ENCODE data around the gene ATP2B2.

Gene ATP2B2

GRCh38 chr3:10365791-10366190 lies 139.6 kb downstream of the ATP2B2 start:
- DNase-seq (ENCODE audit: low read depth), result peak; percentile 48
- H3K4me3 ChIP-seq (ENCODE audit: control insufficient read depth, low read depth, low read length), result no peak overlapping the region
- TF ChIP-seq CTCF (conservative IDR thresholded peaks at IDR 0.05; ENCODE audit: control insufficient read depth, insufficient read depth, low read depth, low read length), result no peak

GRCh38 chr3:10365316-10365715 lies 140.1 kb downstream of the ATP2B2 start:
- no peak for DNase-seq (ENCODE audit: low read depth)
- H3K4me3 ChIP-seq (ENCODE audit: control insufficient read depth, low read depth, low read length), result no peak overlapping the region
- TF ChIP-seq CTCF (conservative IDR thresholded peaks at IDR 0.05; ENCODE audit: control insufficient read depth, insufficient read depth, low read depth, low read length), result no peak

GRCh38 chr3:10364806-10365205 lies 140.6 kb downstream of the ATP2B2 start:
- H3K4me3 ChIP-seq (ENCODE audit: control insufficient read depth, low read depth, low read length), result no peak overlapping the region
- DNase-seq (ENCODE audit: low read depth), result no peak
- no peak for TF ChIP-seq CTCF (conservative IDR thresholded peaks at IDR 0.05; ENCODE audit: control insufficient read depth, insufficient read depth, low read depth, low read length)

- H3K4me3 ChIP-seq (ENCODE audit: control insufficient read depth, low read depth, low read length), result no peak overlapping the region
- no peak for TF ChIP-seq CTCF (conservative IDR thresholded peaks at IDR 0.05; ENCODE audit: control insufficient read depth, insufficient read depth, low read depth, low read length)
- no peak for DNase-seq (ENCODE audit: low read depth)
Observed at GRCh38 chr3:10363935-10364334, 141.5 kb downstream of the ATP2B2 start.

- no peak for DNase-seq (ENCODE audit: low read depth)
- no peak for TF ChIP-seq CTCF (conservative IDR thresholded peaks at IDR 0.05; ENCODE audit: control insufficient read depth, insufficient read depth, low read depth, low read length)
- H3K4me3 ChIP-seq (ENCODE audit: control insufficient read depth, low read depth, low read length), result no peak overlapping the region
Observed at GRCh38 chr3:10361375-10361774, 144.0 kb downstream of the ATP2B2 start.

GRCh38 chr3:10360478-10360877 lies 144.9 kb downstream of the ATP2B2 start:
- DNase-seq (ENCODE audit: low read depth), result no peak
- no peak overlapping the region for H3K4me3 ChIP-seq (ENCODE audit: control insufficient read depth, low read depth, low read length)
- no peak for TF ChIP-seq CTCF (conservative IDR thresholded peaks at IDR 0.05; ENCODE audit: control insufficient read depth, insufficient read depth, low read depth, low read length)

GRCh38 chr3:10359761-10360161 lies 145.6 kb downstream of the ATP2B2 start:
- no peak for DNase-seq (ENCODE audit: low read depth)
- H3K4me3 ChIP-seq (ENCODE audit: control insufficient read depth, low read depth, low read length), result no peak overlapping the region
- TF ChIP-seq CTCF (conservative IDR thresholded peaks at IDR 0.05; ENCODE audit: control insufficient read depth, insufficient read depth, low read depth, low read length), result no peak
